ENCODE results near the gene MLST8.
"Not testable (repeated sequence)": the region's sequence is repeated elsewhere in the genome, so short reads cannot be mapped to it uniquely, and the experiment has no call there.

Gene MLST8

GRCh38 chr16:2191446-2191706, 13.9 kb upstream of the MLST8 start:
- no peak for DNase-seq

GRCh38 chr16:2194166-2194834, 11.0 kb upstream of the MLST8 start:
- DNase-seq = no peak

GRCh38 chr16:2194852-2195321, 10.4 kb upstream of the MLST8 start:
- peak; percentile 64 to 71 for DNase-seq

GRCh38 chr16:2195322-2196161, 9.7 kb upstream of the MLST8 start:
- DNase-seq = no peak

GRCh38 chr16:2196162-2196980, 8.9 kb upstream of the MLST8 start, which contains the start of gene CASKIN1:
Gene CASKIN1 (minus strand): TSS chr16:2196605. CDS start chr16:2196432, 173 bp downstream.
- no peak for DNase-seq

GRCh38 chr16:2196981-2197511, 8.2 kb upstream of the MLST8 start:
- no peak for DNase-seq

GRCh38 chr16:2197765-2198164, 7.5 kb upstream of the MLST8 start:
- no peak for DNase-seq

- DNase-seq = no peak
Observed at GRCh38 chr16:2198283-2198682, 7.0 kb upstream of the MLST8 start.

- no peak for DNase-seq
Observed at GRCh38 chr16:2199095-2199494, 6.2 kb upstream of the MLST8 start.

GRCh38 chr16:2199621-2200139, 5.6 kb upstream of the MLST8 start:
- no peak for DNase-seq

- no peak for DNase-seq
Observed at GRCh38 chr16:2200313-2200712, 4.9 kb upstream of the MLST8 start.

GRCh38 chr16:2203119-2203688, 2.0 kb upstream of the MLST8 start:
- not testable (repeated sequence) for DNase-seq

GRCh38 chr16:2204416-2205103, 694 bp upstream of the MLST8 start:
- DNase-seq = no peak

GRCh38 chr16:2205967-2206313, 686 bp downstream of the MLST8 start:
- DNase-seq = no peak

GRCh38 chr16:2206420-2206779, 1.1 kb downstream of the MLST8 start:
- no peak for DNase-seq

- DNase-seq = no peak
Observed at GRCh38 chr16:2206780-2207433, 1.7 kb downstream of the MLST8 start.

GRCh38 chr16:2207872-2208271, 2.6 kb downstream of the MLST8 start:
- DNase-seq = no peak

- DNase-seq = no peak
Observed at GRCh38 chr16:2208308-2208707, 3.1 kb downstream of the MLST8 start.

- DNase-seq = no peak
Observed at GRCh38 chr16:2208772-2209171, 3.5 kb downstream of the MLST8 start.

GRCh38 chr16:2209258-2210008, 4.2 kb downstream of the MLST8 start:
- DNase-seq = no peak

- DNase-seq = no peak
Observed at GRCh38 chr16:2210009-2210332, 4.7 kb downstream of the MLST8 start.
